CD8-positive, alpha-beta memory T cell (primary cell): ENCODE measurements around the gene IGF2. TPM values are rescaled to one million over a fixed set of nuclear protein-coding genes. Genes with fewer than 3 reads are reported as not detected.

Experiments
- CTCF ChIA-PET: fragments of 350-600 bp; sonication (Branson Sonifier 250); formaldehyde crosslinking; loops from one replicate; lab custom pipeline; 2021; ENCODE audit warnings: antibody characterized with exemption; lab: Charles Lee
- POLR2A ChIA-PET: fragments of 350-600 bp; sonication (Branson Sonifier 250); formaldehyde crosslinking; loops from one replicate; lab custom pipeline; 2021; ENCODE audit warnings: antibody characterized with exemption; lab: Charles Lee
- DNase-seq, 5 donors: peaks; one replicate each; pipeline versions ENCODE4 v3.0.0 to v3.0.0-alpha.2; 2020 to 2022; ENCODE audit warnings: mixed read lengths in 1 of 5
- H3K27ac ChIP-seq: one replicate; pipeline ENCODE4 v1.7.0; 2013; ENCODE audit warnings: low read depth, mild to moderate bottlenecking, low read length, moderate library complexity
- H3K27me3 ChIP-seq: 2 replicates; pipeline ENCODE4 v1.7.0; 2013; ENCODE audit warnings: low read length, mild to moderate bottlenecking; ENCODE audit not compliant: insufficient read depth, poor library complexity, severe bottlenecking
- H3K36me3 ChIP-seq: 2 replicates; pipeline ENCODE4 v1.7.0; 2013; ENCODE audit warnings: mild to moderate bottlenecking, low read length, moderate library complexity; ENCODE audit not compliant: insufficient read depth
- H3K4me1 ChIP-seq: 2 replicates; pipeline ENCODE4 v1.7.0; 2013; ENCODE audit warnings: mild to moderate bottlenecking, low read length, moderate library complexity; ENCODE audit not compliant: insufficient read depth
- H3K4me3 ChIP-seq: 2 replicates; pipeline ENCODE4 v1.7.0; 2013; ENCODE audit warnings: mild to moderate bottlenecking, low read length
- H3K9me3 ChIP-seq: 2 replicates; pipeline ENCODE4 v1.7.0; 2013; ENCODE audit warnings: mild to moderate bottlenecking, low read length
- H3K27ac Mint-ChIP-seq, 8 donors: one replicate each; pipeline ENCODE4 v1.8.0; 2020 to 2021; ENCODE audit warnings: mixed read lengths in 8 of 8, mild to moderate bottlenecking in 6 of 8, inconsistent platforms in 3 of 8, moderate library complexity in 3 of 8
- H3K27me3 Mint-ChIP-seq, 2 donors: one replicate each; pipeline ENCODE4 v1.8.0; 2020 to 2021; ENCODE audit warnings: mixed read lengths in 2 of 2, mild to moderate bottlenecking in 1 of 2, moderate library complexity in 1 of 2
- H3K36me3 Mint-ChIP-seq, 3 donors: one replicate each; pipeline ENCODE4 v1.8.0; 2020 to 2021; ENCODE audit warnings: mixed read lengths in 3 of 3, inconsistent platforms in 1 of 3, mild to moderate bottlenecking in 1 of 3
- H3K4me1 Mint-ChIP-seq, 3 donors: one replicate each; pipeline ENCODE4 v1.8.0; 2020 to 2021; ENCODE audit warnings: mixed read lengths in 3 of 3, inconsistent platforms in 1 of 3, mild to moderate bottlenecking in 1 of 3
- H3K4me3 Mint-ChIP-seq, 7 donors: one replicate each; pipeline ENCODE4 v1.8.0; 2020 to 2021; ENCODE audit warnings: mixed read lengths in 7 of 7, mild to moderate bottlenecking in 6 of 7, moderate library complexity in 4 of 7, inconsistent platforms in 2 of 7
- H3K9me3 Mint-ChIP-seq, 5 donors: one replicate each; pipeline ENCODE4 v1.8.0; 2020 to 2022; ENCODE audit warnings: mixed read lengths in 5 of 5, mild to moderate bottlenecking in 3 of 5, moderate library complexity in 2 of 5, inconsistent platforms in 1 of 5
- polyA plus RNA-seq: library from polyadenylated mRNA; unstranded; fragments of 300-500 nt; fragmentation: Illumina TruSeq; gene quantifications from one replicate; pipeline ENCODE4 v1.2.3, GENCODE V29; 2021
- total RNA-seq, 2 experiments: library from RNA; stranded (reverse); gene quantifications; one replicate each; pipeline ENCODE4 v1.2.3, GENCODE V29; 2021

IGF2 gene
- total and polyA plus RNA-seq, 3 experiments from 2014 or later: 3.3 to 3.5 TPM; not detected in 1

GRCh38 chr11:2147391-2147790, 8.2 kb upstream of the IGF2 start:
- ChIA-PET CTCF (interaction anchor here (0.8 kb wide), 1 partner anchor 110 kb away, joined by 3 read pairs; no protein-coding TSS in a partner anchor), POLR2A (no interaction called here)
- no peaks in the 10 kb centered on the region for H3K9me3 Mint-ChIP-seq
- Histone ChIP-seq H3K4me1 (peaks cover 6% of the 10 kb centered on the region), H3K27me3 (peaks cover 36% of the 10 kb centered on the region), H3K9me3 (no peaks in the 10 kb centered on the region), H3K27ac (no peak overlapping the region), H3K36me3 (no peaks in the 10 kb centered on the region), H3K4me3 (no peak overlapping the region)
- no peaks in the 10 kb centered on the region for H3K36me3 Mint-ChIP-seq
- H3K27me3 Mint-ChIP-seq: peaks cover 47 to 68% of the 10 kb centered on the region in 2 donors
- H3K4me1 Mint-ChIP-seq: peaks cover 7 to 11% (median 7%) of the 10 kb centered on the region in 3 donors
- H3K4me3 Mint-ChIP-seq: no peak overlapping the region
- no peak overlapping the region for H3K27ac Mint-ChIP-seq
- DNase-seq: no peak

DNA sequence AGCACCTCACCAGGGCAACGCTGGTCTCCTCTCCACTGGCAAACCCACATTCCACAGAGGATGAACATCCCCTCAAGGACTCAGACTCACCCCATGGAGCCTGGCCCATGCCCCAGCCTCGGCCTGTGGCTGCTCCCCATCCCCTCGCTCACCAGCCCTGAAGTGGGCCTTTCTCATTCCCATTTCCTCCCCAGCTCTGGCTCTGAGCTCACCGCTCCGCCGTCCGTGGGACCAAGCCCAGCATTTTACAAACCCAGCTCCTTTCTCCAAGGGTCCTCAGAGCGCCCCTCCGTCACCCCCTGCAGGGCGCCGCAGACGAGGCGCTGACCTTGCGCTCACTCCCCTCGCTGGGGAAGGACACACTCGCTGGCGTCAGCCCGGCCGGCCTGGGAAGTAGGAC, 6.9 kb upstream of the IGF2 start:
- CTCF ChIA-PET: interaction anchor here (1.4 kb wide), 1 partner anchor 110 kb away, joined by 3 read pairs; no protein-coding TSS in a partner anchor
- peaks cover 0 to 6% (median 0%) of the 10 kb centered on the region in 3 donors for H3K4me1 Mint-ChIP-seq
- Histone ChIP-seq H3K27me3 (peaks cover 45% of the 10 kb centered on the region), H3K27ac (no peak overlapping the region), H3K36me3 (no peaks in the 10 kb centered on the region), H3K9me3 (no peaks in the 10 kb centered on the region), H3K4me3 (no peak overlapping the region), H3K4me1 (no peaks in the 10 kb centered on the region)
- no peaks in the 10 kb centered on the region for H3K36me3 Mint-ChIP-seq
- no peak for DNase-seq
- H3K27me3 Mint-ChIP-seq: peaks cover 55 to 78% of the 10 kb centered on the region in 2 donors
- POLR2A ChIA-PET: no interaction called here
- no peak overlapping the region for H3K27ac Mint-ChIP-seq
- H3K9me3 Mint-ChIP-seq: no peaks in the 10 kb centered on the region
- H3K4me3 Mint-ChIP-seq: no peak overlapping the region

- Histone ChIP-seq H3K9me3 (no peaks in the 10 kb centered on the region), H3K4me1 (no peaks in the 10 kb centered on the region), H3K27ac (no peak overlapping the region), H3K36me3 (no peaks in the 10 kb centered on the region), H3K27me3 (peaks cover 36% of the 10 kb centered on the region), H3K4me3 (no peak overlapping the region)
- peaks cover 48 to 65% of the 10 kb centered on the region in 2 donors for H3K27me3 Mint-ChIP-seq
- H3K9me3 Mint-ChIP-seq: no peaks in the 10 kb centered on the region
- CTCF ChIA-PET: interaction anchor here (2.2 kb wide), 1 partner anchor 109 kb away, joined by 4 read pairs; no protein-coding TSS in a partner anchor
- H3K36me3 Mint-ChIP-seq: no peaks in the 10 kb centered on the region
- POLR2A ChIA-PET: no interaction called here
- H3K4me3 Mint-ChIP-seq: no peak overlapping the region
- H3K27ac Mint-ChIP-seq: no peak overlapping the region
- peaks cover 0 to 6% (median 0%) of the 10 kb centered on the region in 3 donors for H3K4me1 Mint-ChIP-seq
- no peak for DNase-seq
Observed at GRCh38 chr11:2144544-2145248, 5.5 kb upstream of the IGF2 start.

DNA sequence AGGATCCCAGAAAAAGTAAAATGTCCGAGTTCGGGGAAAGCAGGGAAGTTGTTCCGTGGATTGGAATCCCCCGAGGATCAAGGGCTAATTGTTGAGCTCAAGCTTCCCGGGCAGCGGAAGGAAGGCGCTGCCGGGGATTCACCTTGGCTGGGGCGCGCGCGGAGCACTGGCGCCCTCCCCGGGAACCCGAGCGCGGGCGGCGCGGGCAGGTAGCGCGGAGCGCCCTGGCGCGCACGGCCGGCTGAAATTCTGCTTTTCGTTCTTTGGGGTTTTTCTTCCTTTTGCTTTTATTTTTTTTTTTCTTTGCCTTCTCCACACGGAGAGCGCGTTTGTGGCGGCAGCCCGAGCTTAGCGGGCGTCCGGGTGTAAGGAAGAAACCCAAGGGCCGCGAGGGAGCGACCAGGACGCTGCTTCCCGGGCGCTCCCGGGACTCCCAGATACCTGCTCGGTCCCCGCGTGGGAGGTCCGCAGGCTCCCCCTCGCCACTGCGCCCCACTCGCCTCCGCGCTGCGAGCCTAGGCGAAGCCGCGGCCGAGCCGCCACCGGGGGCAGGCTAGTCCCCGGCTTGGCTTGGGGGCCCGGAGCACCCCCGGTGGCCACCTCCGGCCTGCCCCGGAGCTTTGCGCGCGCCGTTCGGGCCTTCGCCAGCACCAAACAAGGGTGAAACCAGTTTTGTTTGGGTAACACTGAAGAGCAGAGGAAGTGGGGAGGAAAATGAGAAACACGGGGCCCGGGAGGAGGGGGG, 4.8 kb upstream of the IGF2 start:
- Mint-ChIP-seq H3K36me3 (no peaks in the 10 kb centered on the region), H3K27ac (no peak overlapping the region), H3K4me1 (peaks cover 0 to 6% (median 0%) of the 10 kb centered on the region in 3 donors), H3K4me3 (no peak overlapping the region), H3K27me3 (peaks cover 48 to 61% of the 10 kb centered on the region in 2 donors), H3K9me3 (no peaks in the 10 kb centered on the region)
- no peak for DNase-seq
- Histone ChIP-seq H3K36me3 (no peaks in the 10 kb centered on the region), H3K9me3 (no peaks in the 10 kb centered on the region), H3K27ac (no peak overlapping the region), H3K4me1 (no peaks in the 10 kb centered on the region), H3K4me3 (no peak overlapping the region), H3K27me3 (peaks cover 36% of the 10 kb centered on the region)
- ChIA-PET POLR2A (no interaction called here), CTCF (interaction anchor here (0.8 to 2.2 kb wide), 2 partner anchors 9 to 108 kb away, joined by 3 to 4 read pairs; no protein-coding TSS in a partner anchor)

DNA sequence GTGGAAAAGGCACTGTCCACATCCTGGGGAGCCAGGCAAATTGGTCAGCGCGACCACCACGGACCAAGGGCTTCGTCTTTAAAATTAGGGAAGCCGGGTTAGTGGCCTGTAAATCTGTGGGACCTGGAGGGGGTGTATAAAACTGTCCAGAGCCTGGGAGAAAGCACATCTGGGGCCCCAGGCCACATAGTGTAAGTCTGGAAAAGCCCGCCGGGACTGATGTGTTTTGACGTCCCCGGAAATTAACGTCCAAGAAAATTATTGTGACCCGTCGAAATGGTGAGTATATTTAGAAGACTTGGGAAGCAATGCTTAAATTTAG, 4.2 kb upstream of the IGF2 start:
- H3K9me3 Mint-ChIP-seq: no peaks in the 10 kb centered on the region
- H3K4me1 Mint-ChIP-seq: peaks cover under 1 to 8% (median 2%) of the 10 kb centered on the region in 3 donors
- H3K27me3 ChIP-seq: peaks cover 36% of the 10 kb centered on the region
- H3K36me3 ChIP-seq: no peaks in the 10 kb centered on the region
- no peak overlapping the region for H3K27ac Mint-ChIP-seq
- no peaks in the 10 kb centered on the region for H3K36me3 Mint-ChIP-seq
- CTCF ChIA-PET: interaction anchor here (0.8 to 2.2 kb wide), 2 partner anchors 9 to 108 kb away, joined by 3 to 4 read pairs; no protein-coding TSS in a partner anchor
- DNase-seq: no peak
- H3K27ac ChIP-seq: no peak overlapping the region
- no peak overlapping the region for H3K4me3 ChIP-seq
- H3K4me3 Mint-ChIP-seq: no peak overlapping the region
- no peaks in the 10 kb centered on the region for H3K9me3 ChIP-seq
- H3K4me1 ChIP-seq: no peaks in the 10 kb centered on the region
- POLR2A ChIA-PET: no interaction called here
- peaks cover 48 to 57% of the 10 kb centered on the region in 2 donors for H3K27me3 Mint-ChIP-seq

GRCh38 chr11:2142762-2143202, 3.6 kb upstream of the IGF2 start:
- Histone ChIP-seq H3K27ac (no peak overlapping the region), H3K27me3 (peaks cover 36% of the 10 kb centered on the region), H3K36me3 (no peaks in the 10 kb centered on the region), H3K9me3 (no peaks in the 10 kb centered on the region), H3K4me1 (no peaks in the 10 kb centered on the region), H3K4me3 (no peak overlapping the region)
- ChIA-PET POLR2A (no interaction called here), CTCF (interaction anchor here (2.0 to 2.2 kb wide), 2 partner anchors 9 to 107 kb away, joined by 4 to 6 read pairs; no protein-coding TSS in a partner anchor)
- H3K27me3 Mint-ChIP-seq: peaks cover 50 to 52% of the 10 kb centered on the region in 2 donors
- no peak for DNase-seq
- peak overlapping the region in 1 of 7 donors; percentile 11 for H3K4me3 Mint-ChIP-seq
- no peaks in the 10 kb centered on the region for H3K36me3 Mint-ChIP-seq
- no peaks in the 10 kb centered on the region for H3K9me3 Mint-ChIP-seq
- peaks cover 2 to 11% (median 4%) of the 10 kb centered on the region in 3 donors for H3K4me1 Mint-ChIP-seq
- H3K27ac Mint-ChIP-seq: no peak overlapping the region

GRCh38 chr11:2142300-2142759, 3.1 kb upstream of the IGF2 start:
- Histone ChIP-seq H3K9me3 (no peaks in the 10 kb centered on the region), H3K4me3 (no peak overlapping the region), H3K27me3 (peaks cover 36% of the 10 kb centered on the region), H3K27ac (no peak overlapping the region), H3K4me1 (no peaks in the 10 kb centered on the region), H3K36me3 (no peaks in the 10 kb centered on the region)
- peaks cover 2 to 14% (median 4%) of the 10 kb centered on the region in 3 donors for H3K4me1 Mint-ChIP-seq
- ChIA-PET CTCF (interaction anchor here (2.0 kb wide), 1 partner anchor 10 kb away, joined by 6 read pairs; no protein-coding TSS in a partner anchor), POLR2A (no interaction called here)
- no peaks in the 10 kb centered on the region for H3K9me3 Mint-ChIP-seq
- H3K27me3 Mint-ChIP-seq: peaks cover 51 to 52% of the 10 kb centered on the region in 2 donors
- H3K27ac Mint-ChIP-seq: no peak overlapping the region
- peak overlapping the region in 1 of 7 donors; percentile 11 for H3K4me3 Mint-ChIP-seq
- H3K36me3 Mint-ChIP-seq: no peaks in the 10 kb centered on the region
- no peak for DNase-seq
